ENCODE measurements around the gene OR8A1.

The OR8A1 gene

GRCh38 chr11:124569697-124570096, at the start of gene OR8A1:
Gene OR8A1 (plus strand): TSS chr11:124569997. CDS start chr11:124570120, 123 bp downstream.
- DNase-seq (ENCODE audit: low spot score), result no peak

- no peak for DNase-seq (ENCODE audit: low spot score)
These were observed 49.3 kb upstream of the OR8A1 start for GRCh38 chr11:124520550-124520854.

GRCh38 chr11:124533626-124534025, 36.2 kb upstream of the OR8A1 start:
- DNase-seq (ENCODE audit: low spot score), result no peak

GRCh38 chr11:124534051-124534450, 35.7 kb upstream of the OR8A1 start:
- DNase-seq (ENCODE audit: low spot score), result no peak

GRCh38 chr11:124535552-124536232, 34.1 kb upstream of the OR8A1 start:
- DNase-seq (ENCODE audit: low spot score), result peak; percentile 23

- DNase-seq (ENCODE audit: low spot score), result no peak
These were observed 33.3 kb upstream of the OR8A1 start for GRCh38 chr11:124536520-124536919.

- DNase-seq (ENCODE audit: low spot score), result peak; percentile 46
These were observed 31.8 kb upstream of the OR8A1 start for GRCh38 chr11:124538019-124538418.

DNA sequence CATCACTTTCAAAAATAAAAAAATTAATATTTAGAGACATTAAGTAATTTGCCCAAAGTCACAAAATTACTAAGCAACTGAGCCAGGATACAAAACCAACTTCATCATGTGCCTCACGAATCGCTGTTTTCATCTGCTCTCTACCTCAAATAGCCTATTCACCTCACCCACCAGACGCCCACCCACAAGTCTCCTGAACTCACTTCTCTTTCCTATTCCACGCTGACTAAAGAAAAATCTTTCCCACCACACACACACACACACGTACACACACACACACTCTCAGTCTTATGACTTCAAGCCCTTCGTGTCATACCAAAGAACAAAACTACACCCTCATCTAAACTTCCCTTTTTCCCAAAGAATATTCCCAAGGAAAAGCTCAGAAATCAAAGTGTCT, 28.6 kb upstream of the OR8A1 start:
- DNase-seq (ENCODE audit: low spot score), result no peak

GRCh38 chr11:124543145-124543544, 26.7 kb upstream of the OR8A1 start:
- no peak for DNase-seq (ENCODE audit: low spot score)

GRCh38 chr11:124543554-124543953, 26.2 kb upstream of the OR8A1 start, which contains the start of gene OR8B12:
Gene OR8B12 (minus strand): TSS chr11:124543654. CDS start chr11:124543654, 0 bp downstream.
- no peak for DNase-seq (ENCODE audit: low spot score)

GRCh38 chr11:124551189-124551588, 18.6 kb upstream of the OR8A1 start:
- DNase-seq (ENCODE audit: low spot score), result no peak

GRCh38 chr11:124551987-124552386, 17.8 kb upstream of the OR8A1 start:
- DNase-seq (ENCODE audit: low spot score), result no peak

- DNase-seq (ENCODE audit: low spot score), result no peak
These were observed 13.0 kb upstream of the OR8A1 start for GRCh38 chr11:124556828-124557227.

DNA sequence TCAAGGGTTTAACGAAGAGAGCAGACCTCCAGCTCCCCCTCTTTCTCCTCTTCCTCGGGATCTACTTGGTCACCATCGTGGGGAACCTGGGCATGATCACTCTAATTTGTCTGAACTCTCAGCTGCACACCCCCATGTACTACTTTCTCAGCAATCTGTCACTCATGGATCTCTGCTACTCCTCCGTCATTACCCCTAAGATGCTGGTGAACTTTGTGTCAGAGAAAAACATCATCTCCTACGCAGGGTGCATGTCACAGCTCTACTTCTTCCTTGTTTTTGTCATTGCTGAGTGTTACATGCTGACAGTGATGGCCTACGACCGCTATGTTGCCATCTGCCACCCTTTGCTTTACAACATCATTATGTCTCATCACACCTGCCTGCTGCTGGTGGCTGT, 363 bp downstream of the OR8A1 start:
- no peak for DNase-seq (ENCODE audit: low spot score)

- DNase-seq (ENCODE audit: low spot score), result no peak
These were observed 8.1 kb downstream of the OR8A1 start for GRCh38 chr11:124577716-124578427.

GRCh38 chr11:124578761-124579160, 9.0 kb downstream of the OR8A1 start:
- no peak for DNase-seq (ENCODE audit: low spot score)

- no peak for DNase-seq (ENCODE audit: low spot score)
These were observed 12.0 kb downstream of the OR8A1 start for GRCh38 chr11:124581817-124582216.

DNA sequence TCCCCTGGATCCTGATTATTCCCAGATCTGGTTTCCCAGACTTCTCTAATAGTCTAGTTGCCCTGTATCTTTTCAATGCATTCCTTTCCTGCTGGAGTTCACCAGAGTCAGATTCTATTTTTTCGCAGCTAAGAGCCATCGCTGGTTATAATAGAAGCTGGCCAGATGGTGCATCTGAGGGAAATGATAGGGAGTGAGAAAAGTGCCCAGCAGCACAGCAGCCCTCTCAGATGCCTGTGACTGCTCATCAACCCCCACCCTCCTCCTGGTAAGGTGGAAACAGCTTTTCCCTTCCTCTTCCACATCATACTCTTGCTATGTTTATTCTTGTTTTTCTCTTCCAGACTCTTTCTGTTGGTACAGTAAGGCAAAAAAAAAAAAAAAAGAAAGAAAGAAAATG, 12.8 kb downstream of the OR8A1 start:
- DNase-seq (ENCODE audit: low spot score), result no peak

- no peak for DNase-seq (ENCODE audit: low spot score)
These were observed 14.0 kb downstream of the OR8A1 start for GRCh38 chr11:124583781-124584180.

GRCh38 chr11:124584681-124585372, 15.0 kb downstream of the OR8A1 start:
- no peak for DNase-seq (ENCODE audit: low spot score)

DNA sequence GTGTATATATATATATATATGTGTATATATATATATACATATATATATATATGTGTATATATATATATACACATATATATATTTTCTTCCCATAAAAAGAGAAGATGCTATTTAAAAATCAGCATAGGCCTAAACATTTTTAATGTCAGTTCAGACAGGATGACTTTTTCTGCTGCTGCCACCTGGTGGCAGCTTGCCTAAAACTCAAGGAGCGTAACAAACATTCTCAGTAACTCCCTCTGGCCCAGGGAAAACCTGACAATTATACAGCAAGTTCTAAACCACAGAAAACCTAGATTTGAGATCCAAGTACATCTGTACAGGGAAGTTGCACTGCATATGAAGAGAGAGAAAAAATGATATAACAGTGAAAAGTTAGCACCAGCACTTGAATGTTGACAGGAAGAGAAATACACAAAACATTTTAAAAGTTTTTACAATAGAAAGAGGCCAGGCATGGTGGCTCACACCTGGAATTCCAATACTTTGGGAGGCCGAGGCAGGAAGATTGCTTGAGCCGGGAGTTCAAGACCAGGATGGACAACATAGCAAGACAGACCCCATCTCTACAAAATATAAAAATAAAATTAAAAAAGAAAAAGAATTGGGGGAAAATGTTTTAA, 16.6 kb downstream of the OR8A1 start:
- DNase-seq (ENCODE audit: low spot score), result peak; percentile 49

- no peak for DNase-seq (ENCODE audit: low spot score)
These were observed 21.6 kb downstream of the OR8A1 start for GRCh38 chr11:124591430-124591829.

DNA sequence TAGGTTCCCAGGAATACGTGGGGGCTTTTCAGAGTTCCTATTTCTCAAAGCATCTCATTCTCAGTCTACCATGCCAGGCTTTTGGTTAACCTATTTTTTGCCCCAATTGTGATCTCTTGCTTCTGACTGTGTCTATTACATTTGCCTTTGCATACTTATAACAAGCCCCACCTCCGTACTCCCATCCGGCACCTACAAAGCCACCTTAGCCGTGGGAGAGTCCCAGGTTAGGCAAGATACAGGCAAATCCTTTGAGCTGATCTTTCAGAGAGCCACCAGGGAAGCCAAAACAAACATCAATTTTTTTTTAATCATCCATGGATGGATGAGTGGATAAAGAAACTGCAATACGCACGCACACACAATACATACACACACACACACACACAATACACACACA, 22.8 kb downstream of the OR8A1 start:
- DNase-seq (ENCODE audit: low spot score), result no peak
